Measurements from ENCODE around the gene C2orf81.

DNA sequence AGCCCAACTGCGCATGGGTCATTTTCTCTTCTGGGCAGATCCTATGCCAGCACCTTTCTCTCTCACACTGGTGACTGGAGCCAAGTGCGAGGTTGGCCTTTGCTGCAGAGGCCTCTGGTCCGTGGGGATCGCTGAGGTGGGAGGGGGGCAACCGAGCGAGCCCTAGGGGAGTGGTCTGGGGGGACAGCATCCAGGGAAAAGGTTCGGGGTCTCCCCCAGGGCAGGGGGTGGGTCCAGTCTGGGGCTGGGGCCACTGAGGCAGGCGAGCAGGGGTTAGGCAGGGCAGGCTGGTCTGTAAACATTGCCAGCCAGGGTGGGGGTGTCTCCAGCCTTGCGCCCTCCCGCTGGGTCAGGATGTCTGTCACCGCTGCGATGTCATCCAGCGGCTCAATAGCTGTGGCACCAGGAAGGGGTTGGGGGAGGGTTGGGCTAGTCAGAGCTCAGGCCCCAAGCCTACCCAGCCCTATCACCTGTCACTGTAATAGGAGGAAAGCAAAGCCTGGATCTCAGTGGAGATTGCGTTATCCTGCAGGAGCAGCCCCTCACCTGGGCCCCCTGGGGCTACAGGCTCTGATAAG is 4.9 kb upstream of the C2orf81 start:
- TF ChIP-seq, protein P1, sequence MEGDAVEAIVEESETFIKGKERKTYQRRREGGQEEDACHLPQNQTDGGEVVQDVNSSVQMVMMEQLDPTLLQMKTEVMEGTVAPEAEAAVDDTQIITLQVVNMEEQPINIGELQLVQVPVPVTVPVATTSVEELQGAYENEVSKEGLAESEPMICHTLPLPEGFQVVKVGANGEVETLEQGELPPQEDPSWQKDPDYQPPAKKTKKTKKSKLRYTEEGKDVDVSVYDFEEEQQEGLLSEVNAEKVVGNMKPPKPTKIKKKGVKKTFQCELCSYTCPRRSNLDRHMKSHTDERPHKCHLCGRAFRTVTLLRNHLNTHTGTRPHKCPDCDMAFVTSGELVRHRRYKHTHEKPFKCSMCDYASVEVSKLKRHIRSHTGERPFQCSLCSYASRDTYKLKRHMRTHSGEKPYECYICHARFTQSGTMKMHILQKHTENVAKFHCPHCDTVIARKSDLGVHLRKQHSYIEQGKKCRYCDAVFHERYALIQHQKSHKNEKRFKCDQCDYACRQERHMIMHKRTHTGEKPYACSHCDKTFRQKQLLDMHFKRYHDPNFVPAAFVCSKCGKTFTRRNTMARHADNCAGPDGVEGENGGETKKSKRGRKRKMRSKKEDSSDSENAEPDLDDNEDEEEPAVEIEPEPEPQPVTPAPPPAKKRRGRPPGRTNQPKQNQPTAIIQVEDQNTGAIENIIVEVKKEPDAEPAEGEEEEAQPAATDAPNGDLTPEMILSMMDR (IDR thresholded peaks at IDR 0.05) = no peak
- no peak for TF ChIP-seq EZH2phosphoT487 (IDR thresholded peaks at IDR 0.05)
